Measurements from ENCODE around the gene FAM72D. TPM values are rescaled to one million over a fixed set of nuclear protein-coding genes. Genes with fewer than 3 reads are reported as not detected.
"Not testable (repeated sequence)": the region's sequence is repeated elsewhere in the genome, so short reads cannot be mapped to it uniquely, and the experiment has no call there.

FAM72D gene
- 0.34 and 1.3 TPM in 2 replicates for total RNA-seq

DNA sequence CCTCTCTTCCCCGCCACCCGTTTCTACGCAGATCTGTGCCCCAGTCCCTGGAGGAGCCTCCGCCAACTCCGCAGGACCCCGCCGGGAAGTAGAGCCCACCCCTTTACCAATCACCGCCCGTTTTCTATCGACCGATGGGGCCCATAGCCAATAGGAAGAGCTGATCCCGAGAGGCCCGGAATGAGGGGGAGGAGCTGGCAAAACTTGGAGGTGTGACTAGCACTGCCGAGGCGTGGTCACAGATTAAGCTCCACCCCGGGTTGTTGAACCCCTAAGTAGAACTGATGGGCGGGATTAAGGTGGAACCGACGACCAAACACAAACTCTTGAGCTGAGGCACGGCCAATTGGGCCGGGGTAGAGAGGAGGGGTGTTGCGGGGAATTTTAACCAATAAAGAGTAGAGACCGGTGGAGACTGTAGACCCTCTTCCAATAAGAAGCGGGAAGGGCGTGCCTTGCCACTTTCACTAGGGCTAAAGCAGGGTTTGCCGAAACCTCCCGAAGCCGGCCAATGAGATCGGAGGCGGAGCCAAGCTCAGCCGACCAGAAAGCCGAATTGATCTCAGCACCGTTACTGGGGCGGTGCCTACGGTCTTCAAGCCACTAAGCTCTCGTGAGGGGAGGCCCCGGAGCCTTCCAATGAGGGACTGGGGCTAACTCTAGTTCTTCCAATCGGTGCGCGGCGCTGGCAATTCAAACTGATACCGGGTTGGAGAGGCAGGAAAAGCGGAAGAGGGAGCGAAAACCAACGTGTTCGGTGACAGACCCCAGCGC, at the start of gene FAM72D, which contains the start of gene SRGAP2B:
Gene FAM72D, plus strand, starts transcription at position 691 of the 774 bp plus-strand sequence. CDS start 874 bp downstream, outside the sequence.
Gene SRGAP2B, minus strand, starts transcription at position 45 of the 774 bp plus-strand sequence. CDS start 2,427 bp downstream, outside the sequence.
- DNase-seq, result not testable (repeated sequence)

DNA sequence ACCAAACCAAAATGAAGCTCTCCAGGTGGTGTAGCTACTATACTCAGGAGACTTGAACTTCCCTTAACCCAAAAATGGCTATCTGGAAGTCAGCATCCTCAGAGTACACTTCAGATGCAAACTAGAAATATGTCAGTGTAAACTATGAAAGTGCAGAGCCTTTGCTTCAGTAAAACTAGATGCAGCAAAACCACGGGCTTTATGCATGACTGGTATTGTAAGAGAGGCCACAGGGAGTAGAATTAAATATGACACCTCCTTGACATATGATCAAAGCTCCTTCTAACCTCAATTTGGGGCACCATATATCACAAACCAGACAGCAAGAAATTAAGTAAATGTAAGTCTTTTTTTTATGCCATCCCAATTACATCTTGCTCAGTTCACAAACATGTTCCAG, 48.2 kb upstream of the FAM72D start:
- DNase-seq, result not testable (repeated sequence)

DNA sequence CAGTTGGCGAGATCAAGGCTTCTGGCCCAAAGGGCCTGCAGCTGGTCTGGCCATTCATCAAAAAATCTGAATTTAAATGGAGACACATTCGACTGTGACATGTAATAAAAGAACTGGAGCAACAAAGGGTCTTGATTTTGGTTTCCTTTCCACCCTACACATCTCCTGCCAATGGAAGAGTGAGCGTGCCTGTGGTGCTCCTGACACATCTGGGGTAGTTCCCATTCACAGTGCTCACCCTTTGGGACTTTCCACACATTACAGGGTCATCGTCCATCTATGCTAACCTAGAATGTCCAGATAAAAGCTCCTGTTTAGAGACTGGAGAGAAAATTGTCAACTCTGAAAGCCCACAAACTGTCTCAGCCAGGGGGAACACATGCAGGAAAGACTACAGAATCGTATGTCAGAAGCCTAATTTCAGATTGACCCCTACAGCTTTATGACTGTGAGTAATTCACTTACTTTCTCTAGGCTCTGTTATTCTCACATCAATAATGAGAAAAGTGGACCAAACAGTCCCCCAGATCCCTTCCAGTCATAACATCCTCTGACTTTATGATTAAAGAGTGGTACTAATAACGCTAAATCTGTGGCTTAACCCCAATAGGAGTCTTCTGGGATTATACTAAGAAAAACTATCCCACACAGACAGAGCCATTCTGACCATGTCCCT, 47.5 kb upstream of the FAM72D start:
- not testable (repeated sequence) for DNase-seq

DNA sequence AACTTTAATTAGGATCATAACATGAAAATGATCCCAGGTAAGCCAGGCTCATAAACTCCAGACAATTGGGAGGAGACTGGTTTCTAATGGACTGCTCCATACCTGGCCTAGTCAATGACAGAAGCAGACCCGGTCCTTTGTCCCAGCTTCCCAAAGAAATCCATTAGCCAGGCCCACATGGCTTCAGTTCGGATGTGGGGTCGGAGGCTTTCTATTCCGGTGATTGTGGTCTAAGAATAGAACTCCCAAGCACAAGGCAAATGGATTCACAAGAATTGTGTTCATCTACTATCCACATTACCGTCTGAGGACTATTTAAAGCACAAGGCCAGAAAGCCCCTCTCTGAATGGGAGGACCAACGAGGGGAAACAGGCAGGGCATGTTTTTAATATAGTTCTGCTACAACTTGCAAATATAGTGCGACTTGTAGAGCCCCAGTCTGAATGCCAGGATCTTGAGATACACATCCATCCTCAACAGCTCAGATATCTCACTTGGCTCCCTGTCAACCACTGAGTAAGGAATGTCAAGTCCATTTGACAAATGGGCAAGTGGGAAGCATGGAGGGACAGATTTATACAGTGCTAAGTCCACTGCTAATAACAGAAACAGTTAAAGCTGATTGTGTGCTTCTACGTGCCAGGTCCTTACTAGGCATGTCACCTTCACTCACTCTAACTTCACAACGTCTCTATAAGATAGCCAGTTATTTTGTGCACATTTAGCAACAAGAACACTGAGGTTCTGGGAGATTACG, 43.6 kb upstream of the FAM72D start:
- DNase-seq, result not testable (repeated sequence)

DNA sequence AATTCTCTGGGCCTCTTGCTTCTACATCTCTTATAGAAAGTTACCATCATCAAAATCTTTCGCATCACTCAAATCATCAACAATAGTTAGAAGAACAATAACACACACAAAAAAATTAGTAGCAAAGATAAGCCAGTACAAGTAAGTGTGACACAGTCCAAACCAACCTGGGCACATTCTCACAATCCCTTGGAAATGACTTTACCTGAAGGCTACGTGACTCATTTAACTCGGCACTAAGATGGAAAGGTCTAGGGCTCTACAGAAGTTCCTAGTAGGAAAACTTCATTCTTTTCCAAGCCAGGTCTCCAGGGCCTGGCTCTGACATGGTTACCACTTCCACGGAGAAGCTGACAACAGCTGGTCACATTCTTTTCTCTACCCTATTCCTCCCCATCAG, 42.3 kb upstream of the FAM72D start:
- DNase-seq, result not testable (repeated sequence)

DNA sequence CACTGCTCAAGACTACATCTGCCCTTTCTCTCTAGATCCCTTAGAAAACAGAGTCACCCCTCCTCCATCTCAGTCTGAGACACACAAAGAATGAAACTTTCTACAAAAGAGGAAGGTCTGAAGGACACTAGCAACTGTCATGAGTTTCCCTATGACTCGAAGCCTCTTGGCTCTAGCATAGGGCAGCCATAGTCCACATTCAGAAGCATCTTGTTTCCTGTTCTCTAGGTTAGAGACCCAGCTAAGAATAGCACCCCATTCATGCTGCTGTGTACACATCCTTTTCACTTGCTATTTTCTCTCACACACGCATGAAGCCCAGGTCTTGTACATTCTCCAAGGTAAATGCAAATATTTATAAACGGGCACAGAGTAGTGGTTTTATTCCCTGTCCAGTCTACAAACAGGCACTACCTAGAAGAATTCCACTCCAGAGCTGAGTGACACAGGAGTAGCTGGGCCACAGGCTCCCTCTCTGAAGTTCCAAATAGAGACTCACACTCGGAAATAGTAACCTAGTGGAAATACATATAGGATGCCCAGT, 40.5 kb upstream of the FAM72D start:
- DNase-seq, result not testable (repeated sequence)

DNA sequence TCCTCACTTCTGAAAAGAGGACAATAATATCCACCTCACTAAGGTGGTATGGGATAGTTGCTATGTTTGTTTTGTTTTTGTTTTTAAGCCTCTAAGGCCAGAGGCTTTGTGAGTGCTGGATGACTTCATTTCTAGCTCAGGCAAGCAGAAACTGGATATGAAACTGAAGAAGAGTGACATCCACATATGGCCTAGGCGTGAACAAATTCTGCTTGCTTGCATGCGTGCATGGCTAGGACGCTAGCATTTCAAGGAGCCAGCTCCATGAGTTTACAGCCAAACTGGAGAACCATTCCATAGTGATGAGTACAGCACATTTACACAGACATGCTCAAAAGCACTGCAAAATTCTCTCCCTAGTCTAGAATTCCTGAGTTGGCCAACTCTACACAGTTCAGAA, 37.6 kb upstream of the FAM72D start:
- not testable (repeated sequence) for DNase-seq

DNA sequence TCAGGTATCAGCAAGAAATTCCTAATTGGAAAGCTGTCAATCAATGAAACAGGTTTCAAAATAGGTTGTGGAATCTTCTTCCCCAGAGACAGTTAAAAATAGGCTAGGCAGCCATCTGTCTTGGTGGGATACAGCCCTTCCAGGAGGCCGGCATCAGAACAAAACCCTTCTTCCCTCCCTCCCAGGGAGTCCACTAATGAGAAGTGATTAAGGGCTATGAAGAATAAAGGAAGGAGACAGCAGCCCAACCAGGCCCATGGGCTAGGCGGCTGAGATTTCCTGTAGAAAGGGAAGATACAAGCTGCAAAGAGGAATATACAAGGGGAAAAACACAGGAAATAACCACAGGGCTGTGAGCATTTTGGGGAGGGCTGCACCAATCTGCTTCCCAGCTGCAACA, 32.5 kb upstream of the FAM72D start:
- DNase-seq, result not testable (repeated sequence)

DNA sequence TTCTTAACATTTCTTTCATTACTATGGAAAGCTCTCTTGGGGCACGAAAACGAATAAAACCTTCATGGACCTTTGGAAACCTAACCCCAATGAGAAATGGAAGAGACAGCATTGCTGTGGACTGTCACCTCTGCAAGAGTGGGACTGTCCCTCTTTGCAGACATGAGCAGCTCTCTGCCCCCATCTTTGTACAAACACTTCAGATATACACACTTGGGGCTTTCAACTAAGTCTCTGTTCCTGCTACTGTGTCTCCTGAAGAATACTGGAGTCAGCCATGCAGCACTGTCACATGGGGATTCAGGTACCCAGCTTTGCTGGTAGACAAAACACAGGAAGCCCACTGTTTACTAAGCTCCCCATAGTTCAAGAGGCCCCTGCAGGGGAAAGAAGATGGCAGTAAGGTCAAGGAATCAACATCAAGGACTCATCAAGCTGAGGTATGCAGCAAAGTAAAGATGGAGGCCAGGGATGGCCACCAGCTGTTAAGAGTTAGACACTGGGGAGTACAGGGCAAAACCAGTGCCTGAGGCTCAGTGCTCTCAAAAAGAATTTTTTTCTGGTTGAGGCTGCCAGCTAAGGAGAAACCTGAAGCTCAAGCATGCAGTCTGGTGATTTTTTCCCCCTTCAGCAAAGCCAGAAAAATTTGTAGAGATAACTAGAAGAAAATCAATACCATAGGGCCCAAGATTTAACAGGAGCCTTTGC, 31.7 kb upstream of the FAM72D start:
- DNase-seq, result not testable (repeated sequence)

DNA sequence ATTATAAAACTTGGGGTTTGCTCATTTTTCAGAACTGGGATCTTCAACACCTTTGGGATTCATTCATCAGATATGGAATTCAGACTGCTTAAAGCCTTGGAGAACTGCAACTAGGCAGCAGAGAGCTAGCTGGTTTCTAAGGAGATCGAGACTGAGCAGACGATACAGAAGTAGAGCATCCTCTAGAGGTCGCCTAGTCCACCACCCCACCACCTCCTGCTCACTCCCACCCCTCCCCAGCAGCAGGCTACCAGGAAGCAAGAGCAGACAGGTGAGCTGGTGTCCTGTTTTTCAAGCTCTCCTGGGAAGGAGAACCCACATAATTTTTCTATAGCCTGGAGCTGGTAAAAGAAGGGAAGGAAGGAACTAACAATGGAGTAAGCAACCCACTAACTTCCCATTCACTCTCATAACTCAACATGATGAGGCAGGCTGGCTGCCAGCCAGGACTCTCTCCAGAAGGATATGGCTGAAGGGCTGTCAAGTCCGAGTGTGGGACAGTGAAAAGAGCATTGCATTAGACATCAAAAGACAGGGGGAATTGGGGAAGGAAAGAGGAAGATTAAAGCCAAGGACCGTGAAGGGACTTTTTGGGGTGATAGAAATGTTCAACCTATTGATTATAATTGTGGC, 30.5 kb upstream of the FAM72D start:
- not testable (repeated sequence) for DNase-seq

DNA sequence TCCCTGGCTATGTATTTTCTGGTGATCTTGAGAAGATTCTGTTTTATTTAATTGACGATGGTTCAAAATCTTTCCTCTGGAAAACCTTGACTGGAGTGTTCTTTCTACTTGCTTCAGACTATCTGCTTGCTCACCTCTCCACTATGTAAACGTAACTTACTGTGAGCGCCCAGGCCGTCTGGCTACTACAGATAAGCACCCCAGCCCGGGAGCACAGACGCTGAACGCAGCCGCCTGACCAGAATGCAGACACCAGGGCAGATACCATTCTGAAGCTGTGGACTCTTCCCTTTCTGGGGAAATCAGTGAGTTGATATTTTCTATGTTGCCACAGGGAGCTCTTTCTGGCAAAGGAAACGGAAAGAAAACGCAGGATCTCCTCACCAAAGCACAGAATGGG, 29.3 kb upstream of the FAM72D start:
- not testable (repeated sequence) for DNase-seq

DNA sequence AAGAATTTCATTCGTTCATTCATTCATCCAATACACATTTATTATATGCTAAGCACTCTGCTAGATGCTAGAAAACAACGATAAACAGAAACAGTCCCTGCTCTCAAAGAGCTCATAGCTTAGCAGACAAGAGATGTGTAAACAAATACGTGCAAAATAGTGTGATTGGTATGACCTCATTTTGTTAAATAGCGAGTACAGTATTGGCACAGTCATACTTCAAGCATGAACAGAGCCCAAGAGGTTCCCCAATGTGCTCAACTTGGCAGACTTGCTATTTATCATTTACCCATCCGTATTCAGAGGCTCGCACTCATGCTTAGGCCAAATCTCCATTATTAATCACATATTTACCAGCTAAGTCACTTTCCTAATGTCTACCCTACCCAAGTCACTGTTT, 24.2 kb upstream of the FAM72D start:
- DNase-seq, result not testable (repeated sequence)

DNA sequence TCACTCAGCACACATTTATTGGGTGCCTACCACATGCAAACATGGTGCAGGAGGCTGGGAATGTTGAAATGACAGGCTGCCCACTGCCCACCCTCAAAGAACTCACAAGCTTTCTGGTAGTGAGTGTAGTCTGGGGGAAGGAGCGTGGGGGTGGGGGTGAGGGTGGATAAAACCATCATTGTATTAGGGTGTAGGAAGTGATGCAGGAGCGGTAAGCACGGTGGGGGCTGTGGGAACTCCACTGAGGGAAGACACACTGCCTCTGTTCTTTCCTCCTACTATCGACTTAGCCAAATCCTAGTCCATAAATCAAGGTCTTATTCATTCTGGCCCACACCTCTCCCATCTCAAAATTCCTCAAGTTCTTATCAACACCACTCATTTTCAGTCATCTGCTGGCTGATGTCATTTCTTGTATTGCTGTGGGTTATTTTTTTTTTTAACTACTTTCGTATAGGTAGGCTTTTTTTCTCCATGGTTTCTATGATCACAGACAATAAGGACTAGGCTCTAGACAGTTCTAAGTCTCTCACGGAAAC, 21.7 kb upstream of the FAM72D start:
- DNase-seq, result not testable (repeated sequence)

DNA sequence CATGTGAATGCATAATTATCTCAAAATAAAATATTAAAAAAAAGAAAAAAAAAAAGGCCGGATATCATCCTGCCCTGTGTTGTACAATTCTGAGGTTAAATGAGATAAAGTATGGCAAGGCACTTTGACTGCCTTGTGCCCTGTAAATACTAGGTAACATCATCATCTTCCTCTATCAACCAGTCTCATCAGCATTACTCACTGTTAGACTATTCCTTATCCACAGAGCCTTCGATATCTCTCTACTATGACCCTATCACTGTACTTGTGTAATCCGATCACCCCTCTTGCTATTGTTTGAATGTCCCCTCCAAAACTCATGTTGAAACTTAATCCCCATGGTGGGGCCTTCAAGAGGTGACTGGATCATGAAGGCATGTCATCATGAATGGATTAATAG, 18.9 kb upstream of the FAM72D start:
- DNase-seq, result not testable (repeated sequence)

DNA sequence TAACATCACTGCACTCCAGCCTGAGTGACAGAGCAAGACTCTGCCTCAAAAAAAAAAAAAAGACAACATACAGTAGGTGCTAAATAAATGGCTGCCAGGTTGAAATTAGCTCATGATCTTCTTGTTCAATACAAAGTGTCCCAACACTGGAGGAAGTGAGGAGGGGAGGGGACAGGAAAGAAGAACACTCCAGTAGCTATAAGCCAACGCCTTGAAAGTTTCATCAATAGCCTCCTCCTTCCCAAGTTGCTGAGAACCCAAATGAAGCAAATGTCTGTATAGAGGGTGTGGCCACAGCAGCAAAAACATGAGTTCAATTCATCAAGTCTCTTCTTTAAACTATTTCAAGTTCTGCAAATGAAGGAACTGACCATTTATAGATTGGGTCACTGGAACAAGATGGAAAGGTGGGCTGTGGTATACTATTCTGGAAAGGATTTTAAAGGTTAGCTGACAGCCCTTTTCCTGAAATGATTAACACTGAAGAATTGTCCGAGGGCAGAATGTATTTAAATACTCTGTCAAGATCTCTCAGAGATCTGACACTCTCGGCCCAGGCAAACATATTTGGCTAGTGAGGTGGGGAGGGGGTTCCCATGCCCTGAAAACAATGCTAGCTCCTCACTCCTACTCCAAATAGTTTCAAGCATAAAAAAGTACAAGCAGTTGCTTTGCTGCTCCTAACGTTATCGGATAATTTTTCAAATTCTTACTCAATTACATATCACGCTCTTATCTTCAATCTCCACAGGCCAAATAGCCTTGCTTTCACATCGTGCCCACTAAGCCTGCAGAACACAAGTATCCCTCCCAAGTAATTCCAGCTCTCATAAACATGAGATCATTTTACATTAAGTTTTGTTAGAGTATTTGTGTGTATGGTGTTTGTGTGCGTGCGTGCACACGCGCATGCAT, 17.6 kb upstream of the FAM72D start:
- not testable (repeated sequence) for DNase-seq

DNA sequence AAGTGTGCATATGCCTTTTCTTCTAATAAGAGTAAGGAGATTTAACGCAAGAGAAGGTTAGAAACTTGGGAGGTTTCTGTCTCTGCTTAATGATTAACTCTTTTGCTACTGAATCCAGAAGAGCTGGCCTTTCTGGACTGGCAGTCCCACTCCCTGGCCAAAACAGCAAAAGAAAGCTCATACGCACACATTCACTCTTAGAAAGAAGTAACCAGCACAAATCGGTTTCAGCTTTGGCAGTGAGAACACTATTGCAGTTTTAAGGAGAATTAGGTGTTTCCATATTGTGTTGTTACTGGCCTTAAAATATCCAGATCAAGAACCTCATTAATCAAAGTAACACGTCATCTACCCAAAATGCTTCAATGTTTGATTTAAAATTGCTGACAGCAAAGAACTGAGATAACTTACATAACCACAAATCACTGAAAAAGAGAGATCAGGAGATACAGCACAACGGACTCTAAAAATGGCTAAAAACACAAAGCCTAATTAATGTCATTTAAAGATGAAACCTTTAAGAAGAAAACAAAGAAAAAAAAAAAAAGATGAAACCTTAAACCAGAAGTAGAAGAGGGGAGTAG, 16.9 kb upstream of the FAM72D start:
- not testable (repeated sequence) for DNase-seq

DNA sequence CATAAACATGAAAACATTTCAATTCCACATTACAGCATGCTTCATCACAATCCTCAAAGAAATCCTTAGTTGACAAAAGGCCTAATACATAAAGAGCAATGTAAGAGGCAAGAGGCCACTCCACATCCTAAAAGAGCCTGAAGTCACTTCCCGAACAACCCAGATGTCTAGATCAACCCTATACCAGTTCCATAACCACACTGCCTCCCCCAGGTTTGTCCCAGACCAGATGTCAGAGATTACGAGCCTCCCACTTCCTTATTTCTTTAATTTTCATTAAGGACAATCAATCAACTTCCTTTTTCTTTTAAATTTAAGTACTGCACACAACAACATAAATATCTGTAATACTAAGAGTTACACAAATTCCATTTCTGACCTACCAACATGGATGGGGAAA, 16.0 kb upstream of the FAM72D start:
- DNase-seq, result not testable (repeated sequence)

DNA sequence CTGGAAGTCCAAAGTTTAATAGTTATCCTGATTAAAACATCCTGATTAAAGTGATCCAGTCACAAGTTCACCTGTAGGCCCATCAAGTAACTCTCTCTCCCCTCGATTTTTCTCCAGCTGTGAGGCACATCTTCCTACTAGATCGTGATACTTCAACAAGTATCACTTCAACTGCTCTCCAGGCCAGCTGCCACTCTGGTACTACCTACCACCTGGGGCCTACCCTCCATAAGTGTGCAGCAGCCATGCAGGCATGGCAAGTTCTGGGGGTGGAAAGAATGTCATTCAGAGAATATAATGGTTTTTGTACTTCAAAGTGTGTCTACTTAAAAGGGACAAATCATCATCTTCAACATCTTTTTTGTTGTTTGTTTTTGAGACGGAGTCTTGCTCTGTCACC, 15.6 kb upstream of the FAM72D start:
- DNase-seq, result not testable (repeated sequence)

DNA sequence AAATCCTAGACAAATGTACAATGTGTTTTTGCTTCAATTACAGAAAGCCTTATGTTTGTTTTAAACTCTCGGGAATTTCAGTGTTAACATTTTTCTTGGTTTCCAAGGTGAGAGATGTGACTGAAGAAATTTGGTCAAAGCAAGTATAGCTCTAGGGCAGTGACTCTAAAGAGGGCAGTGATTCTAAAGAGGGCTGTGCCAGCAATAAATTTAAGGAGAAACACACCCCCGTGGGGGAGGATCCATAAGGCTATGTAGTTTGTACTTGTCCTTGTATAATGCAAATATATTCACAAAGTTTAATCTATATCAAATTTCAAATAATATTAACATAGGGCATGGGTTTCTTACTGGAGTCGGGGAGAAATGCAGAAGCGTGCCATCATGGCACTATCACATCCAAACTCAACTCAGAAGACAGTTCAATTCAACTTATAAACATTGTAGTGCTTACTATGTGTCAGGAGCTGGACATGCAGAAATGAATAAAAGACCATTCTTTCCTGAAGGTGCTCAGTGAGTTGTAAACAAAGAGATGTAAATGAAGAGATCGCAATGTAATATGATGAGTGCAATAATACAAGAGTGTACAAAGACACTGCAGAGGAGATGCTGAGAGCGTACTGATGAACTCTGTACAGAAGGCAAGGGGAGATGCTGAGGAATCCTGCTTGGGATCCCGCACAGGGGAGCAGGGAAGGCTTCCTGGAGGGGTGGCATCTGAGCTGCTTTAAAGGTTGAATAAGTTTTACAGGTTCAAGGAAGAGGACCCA, 13.1 kb upstream of the FAM72D start:
- not testable (repeated sequence) for DNase-seq

Data from dermis blood vessel endothelial cell (primary cell).